Keratinocyte (primary cell): ENCODE results near the gene PAFAH2. TPM values are rescaled to one million over a fixed set of nuclear protein-coding genes. Genes with fewer than 3 reads are reported as not detected.

Source experiments
- DNase-seq: peaks from one replicate; pipeline ENCODE4 v3.0.0-alpha.2; 2011; ENCODE audit warnings: low read depth, missing footprints, low spot score
- FAIRE-seq: peaks from 2 replicates; lab custom pipeline; 2011; peaks lifted over from hg19 to GRCh38; lab: Jason Lieb, UNC
- H2AFZ ChIP-seq: 2 replicates; pipeline ENCODE4 v1.6.0; 2012; ENCODE audit warnings: low read length, control low read depth, inconsistent platforms; ENCODE audit not compliant: control insufficient read depth
- H3K27ac ChIP-seq: 2 replicates; pipeline ENCODE4 v1.5.1; 2011; ENCODE audit warnings: low read length; ENCODE audit not compliant: control insufficient read depth, insufficient read depth
- H3K27me3 ChIP-seq: 3 replicates; pipeline ENCODE4 v1.6.0; 2011; ENCODE audit warnings: low read length; ENCODE audit not compliant: control insufficient read depth, insufficient read depth; ENCODE audit errors: extremely low read depth
- H3K36me3 ChIP-seq, 2 experiments: 2 replicates in 1 of 2; 3 replicates in 1 of 2; pipeline ENCODE4 v1.5.1; 2011; ENCODE audit warnings: low read length in 2 of 2, mild to moderate bottlenecking in 1 of 2; ENCODE audit not compliant: control insufficient read depth in 2 of 2, insufficient read depth in 2 of 2; ENCODE audit errors: extremely low read depth in 1 of 2
- H3K4me1 ChIP-seq: 3 replicates; pipeline ENCODE4 v1.5.1; 2011; ENCODE audit warnings: low read length; ENCODE audit not compliant: control insufficient read depth, insufficient read depth; ENCODE audit errors: extremely low read depth
- H3K4me2 ChIP-seq: 3 replicates; pipeline ENCODE4 v1.6.0; 2011; ENCODE audit warnings: low read depth, low read length; ENCODE audit not compliant: control insufficient read depth, insufficient read depth; ENCODE audit errors: extremely low read depth
- H3K4me3 ChIP-seq, 3 experiments: fragments of 200-600 bp in 1 of 3; sonication (generic) in 1 of 3; 2 replicates in 2 of 3; 3 replicates in 1 of 3; pipeline ENCODE4 v1.5.1; 2011 to 2016; ENCODE audit warnings: low read length in 3 of 3, mild to moderate bottlenecking in 3 of 3, control low read depth in 2 of 3, inconsistent platforms in 1 of 3, low read depth in 1 of 3, mixed read lengths in 1 of 3, mixed run types in 1 of 3, moderate library complexity in 1 of 3; ENCODE audit not compliant: control insufficient read depth in 2 of 3, insufficient read depth in 2 of 3; ENCODE audit errors: extremely low read depth in 1 of 3
- H3K79me2 ChIP-seq: 2 replicates; pipeline ENCODE4 v1.6.0; 2012; ENCODE audit warnings: low read length; ENCODE audit not compliant: control insufficient read depth, insufficient read depth
- H3K9ac ChIP-seq: 3 replicates; pipeline ENCODE4 v1.6.0; 2011; ENCODE audit warnings: low read length; ENCODE audit not compliant: control insufficient read depth, insufficient read depth; ENCODE audit errors: extremely low read depth
- H3K9me1 ChIP-seq: 3 replicates; pipeline ENCODE4 v1.6.0; 2011; ENCODE audit warnings: low read length; ENCODE audit not compliant: control insufficient read depth, insufficient read depth; ENCODE audit errors: extremely low read depth
- H3K9me3 ChIP-seq: 2 replicates; pipeline ENCODE4 v1.5.1; 2012; ENCODE audit warnings: low read depth, low read length; ENCODE audit not compliant: control insufficient read depth
- H4K20me1 ChIP-seq: 3 replicates; pipeline ENCODE4 v1.6.0; 2011; ENCODE audit warnings: low read length; ENCODE audit not compliant: control insufficient read depth, insufficient read depth; ENCODE audit errors: extremely low read depth
- CTCF ChIP-seq, 3 experiments: IDR thresholded peaks in 1 of 3; conservative IDR thresholded peaks in 1 of 3; optimal IDR thresholded peaks in 1 of 3; 2 replicates in 2 of 3; 3 replicates in 1 of 3; pipeline versions ENCODE3 to v1.5.1; 2011; ENCODE audit warnings: low read length in 3 of 3, mild to moderate bottlenecking in 3 of 3, moderate library complexity in 2 of 3, control low read depth in 1 of 3, inconsistent platforms in 1 of 3; ENCODE audit not compliant: insufficient read depth in 2 of 3; ENCODE audit errors: extremely low read depth in 1 of 3
- EZH2 ChIP-seq: IDR thresholded peaks from one replicate; pipeline ENCODE4 v1.6.1; 2012; ENCODE audit warnings: inconsistent platforms, mild to moderate bottlenecking, low read length, moderate library complexity
- dilution Hi-C: fragments of 300-500 bp; cut with MboI; formaldehyde crosslinking; loops from one replicate; pipeline ENCODE4 v1.7.0; 2020; ENCODE audit warnings: low sequenced_read_pairs; ENCODE audit not compliant: extremely low pct_ligation_motif_present
- polyA plus RNA-seq, 5 experiments: library from polyadenylated mRNA; depleted of rRNA in 3 of 5; stranded (reverse) in 3 of 5; stranded (forward) in 1 of 5; unstranded in 1 of 5; fragments of >200 nt; gene quantifications; 1 replicate in 1 of 5; 2 replicates in 3 of 5; 3 replicates in 1 of 5; pipeline versions ENCODE4 v1.2.1 to v1.2.3, GENCODE V29; 2011 to 2012; ENCODE audit warnings: missing spikeins in 2 of 5, low read depth in 1 of 5, low replicate concordance in 1 of 5

Gene PAFAH2
- polyA plus RNA-seq, 1 donor (not counting 4 experiments of a cell fraction or from before 2014, with no cell fraction given): 15.5 TPM

- no peaks in the 10 kb centered on the region for H3K27me3 ChIP-seq
- H3K36me3 ChIP-seq: no peaks in the 10 kb centered on the region
- H3K79me2 ChIP-seq: no peaks in the 10 kb centered on the region
- FAIRE-seq (no peak), DNase-seq (no peak)
- no peak overlapping the region for H2AFZ ChIP-seq
- H3K27ac ChIP-seq: no peak overlapping the region
- no peaks in the 10 kb centered on the region for H3K9me3 ChIP-seq
- dilution Hi-C loops: no loop called here
- H3K9ac ChIP-seq: no peak overlapping the region
- no peak overlapping the region for H3K4me3 ChIP-seq
- no peaks in the 10 kb centered on the region for H4K20me1 ChIP-seq
- H3K4me2 ChIP-seq: no peak overlapping the region
- H3K9me1 ChIP-seq: no peaks in the 10 kb centered on the region
- TF ChIP-seq CTCF (optimal IDR thresholded peaks at IDR 0.05 in 1 of 3, IDR thresholded peaks at IDR 0.05 in 1 of 3, conservative IDR thresholded peaks at IDR 0.05 in 1 of 3; ENCODE audit: extremely low read depth in 1 of 3, insufficient read depth in 2 of 3, low read length in 3 of 3) (no peak), EZH2 (no peak)
- no peaks in the 10 kb centered on the region for H3K4me1 ChIP-seq
Observed at GRCh38 chr1:26010825-26011224, 13.0 kb upstream of the PAFAH2 start.

GRCh38 chr1:26009796-26010447 lies 12.1 kb upstream of the PAFAH2 start:
- Histone ChIP-seq H3K27ac (no peak overlapping the region), H3K9me3 (no peaks in the 10 kb centered on the region), H4K20me1 (no peaks in the 10 kb centered on the region), H3K4me2 (no peak overlapping the region), H2AFZ (no peak overlapping the region), H3K9me1 (no peaks in the 10 kb centered on the region), H3K36me3 (no peaks in the 10 kb centered on the region), H3K4me1 (peaks cover 4% of the 10 kb centered on the region), H3K9ac (no peak overlapping the region), H3K79me2 (no peaks in the 10 kb centered on the region), H3K27me3 (no peaks in the 10 kb centered on the region), H3K4me3 (no peak overlapping the region)
- FAIRE-seq (no peak), DNase-seq (no peak)
- peak in 1 of 3 experiments; percentile 31 for TF ChIP-seq CTCF (optimal IDR thresholded peaks at IDR 0.05 in 1 of 3, IDR thresholded peaks at IDR 0.05 in 1 of 3, conservative IDR thresholded peaks at IDR 0.05 in 1 of 3; ENCODE audit: extremely low read depth in 1 of 3, insufficient read depth in 2 of 3, low read length in 3 of 3)
- no peak for TF ChIP-seq EZH2
- dilution Hi-C loops: no loop called here
